ENCODE results near the gene RNASEH1.

RNASEH1 gene

DNA sequence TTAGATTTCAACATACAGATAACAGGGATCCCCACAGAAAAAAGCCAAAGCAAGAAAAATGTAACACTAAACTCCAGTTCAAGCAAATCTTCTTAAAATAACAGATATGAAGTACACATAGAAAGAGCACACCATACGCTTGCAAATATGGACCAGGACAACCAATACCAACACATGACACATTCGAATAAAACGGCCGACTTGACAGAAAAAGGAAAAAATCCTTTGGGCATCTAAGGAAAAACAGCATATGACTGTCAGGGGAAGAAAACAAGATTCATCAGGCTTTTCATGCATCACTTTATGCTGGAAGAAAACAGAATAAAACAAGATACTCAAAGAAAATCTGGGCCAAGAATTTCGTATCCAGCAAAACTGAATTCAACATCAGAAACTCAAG is 16.0 kb downstream of the RNASEH1 start:
- CTCF ChIA-PET, result no interaction called here
- DNase-seq (ENCODE audit: low read depth, low spot score), result no peak
- POLR2A ChIA-PET, result no interaction called here
- TF ChIP-seq, protein P1, sequence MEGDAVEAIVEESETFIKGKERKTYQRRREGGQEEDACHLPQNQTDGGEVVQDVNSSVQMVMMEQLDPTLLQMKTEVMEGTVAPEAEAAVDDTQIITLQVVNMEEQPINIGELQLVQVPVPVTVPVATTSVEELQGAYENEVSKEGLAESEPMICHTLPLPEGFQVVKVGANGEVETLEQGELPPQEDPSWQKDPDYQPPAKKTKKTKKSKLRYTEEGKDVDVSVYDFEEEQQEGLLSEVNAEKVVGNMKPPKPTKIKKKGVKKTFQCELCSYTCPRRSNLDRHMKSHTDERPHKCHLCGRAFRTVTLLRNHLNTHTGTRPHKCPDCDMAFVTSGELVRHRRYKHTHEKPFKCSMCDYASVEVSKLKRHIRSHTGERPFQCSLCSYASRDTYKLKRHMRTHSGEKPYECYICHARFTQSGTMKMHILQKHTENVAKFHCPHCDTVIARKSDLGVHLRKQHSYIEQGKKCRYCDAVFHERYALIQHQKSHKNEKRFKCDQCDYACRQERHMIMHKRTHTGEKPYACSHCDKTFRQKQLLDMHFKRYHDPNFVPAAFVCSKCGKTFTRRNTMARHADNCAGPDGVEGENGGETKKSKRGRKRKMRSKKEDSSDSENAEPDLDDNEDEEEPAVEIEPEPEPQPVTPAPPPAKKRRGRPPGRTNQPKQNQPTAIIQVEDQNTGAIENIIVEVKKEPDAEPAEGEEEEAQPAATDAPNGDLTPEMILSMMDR (IDR thresholded peaks at IDR 0.05; ENCODE audit: insufficient read depth, low read length, missing control alignments), result no peak
- no peak overlapping the region for H3K4me3 ChIP-seq (ENCODE audit: low read depth, low read length)

DNA sequence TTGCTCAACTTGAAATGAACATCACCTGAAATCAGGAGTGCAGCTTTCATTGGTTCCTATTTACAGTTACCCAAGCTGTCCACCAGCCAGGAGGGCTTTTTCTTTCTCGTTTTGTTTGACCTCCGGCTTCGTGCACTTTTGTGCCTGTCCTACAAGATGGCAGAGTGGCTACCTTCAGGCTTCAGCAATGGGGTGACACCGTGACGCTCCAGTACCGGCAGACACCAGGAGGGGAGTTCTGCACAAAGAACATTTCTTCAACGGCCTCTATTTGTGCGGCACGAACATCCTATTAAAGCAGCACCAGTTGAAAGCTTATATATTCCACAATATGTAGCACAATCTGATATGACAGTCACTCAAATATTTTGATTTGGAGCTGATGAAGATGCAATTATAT is 18.3 kb downstream of the RNASEH1 start:
- DNase-seq (ENCODE audit: low read depth, low spot score), result no peak
- POLR2A ChIA-PET, result interaction anchor here (0.7 kb wide), 1 partner anchor 18 kb away, joined by 3 read pairs; the partner anchor contains the start of gene RNASEH1
- H3K4me3 ChIP-seq (ENCODE audit: low read depth, low read length), result no peak overlapping the region
- TF ChIP-seq, protein P1 (IDR thresholded peaks at IDR 0.05; ENCODE audit: insufficient read depth, low read length, missing control alignments), result no peak
- CTCF ChIA-PET, result no interaction called here

DNA sequence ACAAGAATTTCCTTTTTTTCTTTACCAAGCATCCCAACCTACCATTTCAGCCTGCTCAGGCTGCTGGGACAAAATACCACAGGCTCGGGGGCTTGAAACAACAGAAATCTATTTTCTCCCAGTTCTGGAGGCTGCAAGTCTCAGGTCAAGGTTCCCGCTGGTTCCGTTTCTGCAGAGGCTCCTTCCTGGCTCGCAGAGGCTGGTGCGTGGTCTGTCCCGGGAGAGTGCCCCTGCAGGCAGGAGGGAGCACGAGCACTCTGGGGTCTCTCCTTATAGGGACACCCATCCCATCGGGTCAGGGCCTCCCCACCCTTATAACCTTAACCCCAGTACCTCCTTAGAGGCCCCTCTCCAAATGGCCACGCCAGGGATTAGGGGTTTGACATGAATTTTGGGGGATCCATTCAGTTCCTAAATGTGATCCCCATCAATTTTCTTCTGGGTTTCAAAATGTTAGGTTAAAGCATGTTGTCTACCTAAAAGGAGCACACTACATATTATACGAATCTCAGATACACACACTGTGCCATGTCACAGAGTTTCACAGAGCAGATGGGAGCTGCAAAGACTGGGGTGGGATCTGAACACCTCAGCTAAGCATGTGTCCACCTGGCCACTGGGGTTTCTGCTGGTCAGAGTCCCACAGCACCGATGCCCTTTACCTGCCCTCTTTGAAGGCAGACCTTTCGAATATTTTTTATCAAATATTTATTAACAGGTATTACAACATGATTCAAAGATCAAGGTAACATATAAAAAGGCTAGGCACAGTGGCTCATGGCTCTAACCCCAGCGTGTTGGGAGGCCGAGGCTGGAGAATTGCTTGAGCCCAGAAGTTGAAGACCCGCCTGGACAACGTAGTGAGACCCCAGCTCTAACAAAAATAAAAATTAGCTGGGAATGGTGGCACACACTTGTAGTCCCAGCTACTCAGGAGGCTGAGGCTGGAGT is 21.2 kb downstream of the RNASEH1 start:
- no peak for DNase-seq (ENCODE audit: low read depth, low spot score)
- peak overlapping the region; percentile 58 for H3K4me3 ChIP-seq (ENCODE audit: low read depth, low read length)
- POLR2A ChIA-PET, result interaction anchor here (0.7 to 1.9 kb wide), 4 partner anchors 13 to 99 kb away, joined by 3 to 10 read pairs (median 6); partner anchors contain the start of gene RNASEH1

DNA sequence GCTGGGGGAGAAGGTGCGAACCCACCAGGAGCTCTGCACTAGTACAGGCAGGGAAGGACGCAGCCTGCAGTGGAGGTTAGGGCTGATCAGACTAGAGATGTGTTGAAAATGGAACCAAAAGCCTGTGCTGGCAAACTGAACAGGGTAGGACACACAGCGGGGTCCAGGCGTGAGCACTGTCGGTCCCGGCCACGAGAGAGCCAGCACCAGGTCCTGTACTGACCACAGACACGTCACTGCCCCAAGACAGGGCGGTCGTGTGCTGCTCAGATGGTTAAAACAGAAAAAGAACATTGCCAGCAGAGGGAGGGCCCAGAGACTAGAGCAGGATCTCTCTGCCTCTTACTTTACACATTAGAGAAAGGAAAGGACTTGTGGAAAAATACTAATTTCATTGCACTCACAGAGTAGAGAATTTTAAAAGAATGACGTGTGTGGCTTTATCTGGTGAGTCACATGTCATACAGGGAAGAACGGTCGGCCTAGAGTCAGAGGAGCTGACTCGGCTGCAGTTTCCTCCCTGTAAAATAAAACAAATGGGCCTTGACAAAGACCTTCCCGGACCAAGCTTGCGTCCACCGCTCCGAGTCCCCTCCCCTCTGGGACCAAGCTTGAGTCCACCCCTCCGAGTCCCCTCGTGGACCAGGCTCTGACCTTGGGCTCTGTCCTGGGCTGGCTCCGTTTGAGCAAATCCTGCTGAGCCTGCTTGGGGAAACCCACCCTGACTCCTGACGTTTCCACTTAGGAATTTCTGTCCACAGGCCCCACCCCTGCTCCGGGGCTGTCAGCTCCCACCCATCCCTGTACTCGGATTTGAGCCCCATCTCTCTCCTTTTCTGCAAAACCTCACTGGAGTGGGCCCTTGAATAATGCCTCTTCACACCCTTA is 22.1 kb downstream of the RNASEH1 start:
- peak; percentile 72 for DNase-seq (ENCODE audit: low read depth, low spot score)
- CTCF ChIA-PET, result interaction anchor here (0.7 to 3.8 kb wide), 7 partner anchors 10 to 40 kb away, joined by 3 to 16 read pairs (median 3); no protein-coding TSS in a partner anchor
- peak overlapping the region; percentile 58 for H3K4me3 ChIP-seq (ENCODE audit: low read depth, low read length)
- TF ChIP-seq, protein P1 (IDR thresholded peaks at IDR 0.05; ENCODE audit: insufficient read depth, low read length, missing control alignments), result peak; percentile 34
- POLR2A ChIA-PET, result interaction anchor here (0.9 to 1.9 kb wide), 3 partner anchors 12 to 22 kb away, joined by 3 to 10 read pairs (median 9); partner anchors contain the start of gene RNASEH1

More for the DNA sequence above, 21.2 kb downstream of the RNASEH1 start:
- CTCF ChIA-PET, result interaction anchor here (0.7 to 3.8 kb wide), 7 partner anchors 9 to 39 kb away, joined by 3 to 16 read pairs (median 4); no protein-coding TSS in a partner anchor
- TF ChIP-seq, protein P1 (IDR thresholded peaks at IDR 0.05; ENCODE audit: insufficient read depth, low read length, missing control alignments), result peak; percentile 54

DNA sequence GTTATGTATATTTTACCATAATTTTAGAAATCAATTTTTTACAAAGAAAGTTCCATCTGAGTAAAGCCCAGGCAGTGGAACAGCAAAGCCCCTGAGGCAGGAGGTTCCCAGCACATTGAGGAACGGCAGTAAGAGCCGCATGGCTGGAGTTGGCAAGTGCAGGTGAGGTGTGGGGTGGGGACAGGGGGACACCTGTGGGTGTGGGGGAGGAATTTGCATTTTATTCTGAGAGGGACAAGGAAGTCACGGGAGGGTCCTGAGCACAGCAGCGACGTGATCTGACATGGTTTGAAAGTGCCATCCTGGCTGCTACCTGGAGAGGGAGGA is 22.7 kb downstream of the RNASEH1 start:
- DNase-seq (ENCODE audit: low read depth, low spot score), result no peak
- TF ChIP-seq, protein P1 (IDR thresholded peaks at IDR 0.05; ENCODE audit: insufficient read depth, low read length, missing control alignments), result no peak
- CTCF ChIA-PET, result interaction anchor here (1.0 to 3.8 kb wide), 4 partner anchors 10 to 111 kb away, joined by 3 to 16 read pairs (median 4); no protein-coding TSS in a partner anchor
- POLR2A ChIA-PET, result interaction anchor here (1.8 to 1.9 kb wide), 2 partner anchors 11 to 23 kb away, joined by 9 to 10 read pairs; partner anchors contain the start of gene RNASEH1
- peak overlapping the region; percentile 58; the same call in 1 of the 2 replicates for H3K4me3 ChIP-seq (ENCODE audit: low read depth, low read length)
